ENCODE data around the gene HHLA2.
"Not testable (repeated sequence)": the region's sequence is repeated elsewhere in the genome, so short reads cannot be mapped to it uniquely, and the experiment has no call there.

HHLA2 gene

GRCh38 chr3:108342837-108343486, 46.6 kb downstream of the HHLA2 start:
- DNase-seq (ENCODE audit: low read depth) = no peak

GRCh38 chr3:108343491-108343890, 47.1 kb downstream of the HHLA2 start:
- DNase-seq (ENCODE audit: low read depth) = no peak

GRCh38 chr3:108345492-108346205, 49.3 kb downstream of the HHLA2 start:
- DNase-seq (ENCODE audit: low read depth) = no peak

- DNase-seq (ENCODE audit: low read depth) = no peak
These were observed 50.2 kb downstream of the HHLA2 start for GRCh38 chr3:108346301-108347227.

GRCh38 chr3:108352176-108352575, 55.8 kb downstream of the HHLA2 start:
- DNase-seq (ENCODE audit: low read depth) = no peak

- DNase-seq (ENCODE audit: low read depth) = no peak
These were observed 58.2 kb downstream of the HHLA2 start for GRCh38 chr3:108354562-108354961.

GRCh38 chr3:108357042-108357441, 60.7 kb downstream of the HHLA2 start:
- no peak for DNase-seq (ENCODE audit: low read depth)

GRCh38 chr3:108359011-108359410, 62.7 kb downstream of the HHLA2 start:
- DNase-seq (ENCODE audit: low read depth) = no peak

GRCh38 chr3:108376026-108376425, 79.7 kb downstream of the HHLA2 start:
- no peak for DNase-seq (ENCODE audit: low read depth)

GRCh38 chr3:108377384-108377783, 81.0 kb downstream of the HHLA2 start:
- DNase-seq (ENCODE audit: low read depth) = no peak

- DNase-seq (ENCODE audit: low read depth) = no peak
These were observed 82.0 kb downstream of the HHLA2 start for GRCh38 chr3:108378153-108378951.

- DNase-seq (ENCODE audit: low read depth) = not testable (repeated sequence)
These were observed 82.6 kb downstream of the HHLA2 start for GRCh38 chr3:108378952-108379342.

GRCh38 chr3:108380128-108380795, 83.9 kb downstream of the HHLA2 start:
- no peak for DNase-seq (ENCODE audit: low read depth)

GRCh38 chr3:108381529-108382140, 85.3 kb downstream of the HHLA2 start:
- no peak for DNase-seq (ENCODE audit: low read depth)

- no peak for DNase-seq (ENCODE audit: low read depth)
These were observed 87.0 kb downstream of the HHLA2 start for GRCh38 chr3:108383306-108383705.

GRCh38 chr3:108387063-108387462, 90.7 kb downstream of the HHLA2 start:
- no peak for DNase-seq (ENCODE audit: low read depth)

GRCh38 chr3:108388136-108389132, 92.1 kb downstream of the HHLA2 start:
- no peak for DNase-seq (ENCODE audit: low read depth)

GRCh38 chr3:108389372-108389771, 93.0 kb downstream of the HHLA2 start:
- no peak for DNase-seq (ENCODE audit: low read depth)

GRCh38 chr3:108391917-108392593, 95.7 kb downstream of the HHLA2 start:
- no peak for DNase-seq (ENCODE audit: low read depth)
